GM12873 (cell line): ENCODE results near the gene DEPDC1B.

Experiments used
- CTCF ChIP-seq: IDR thresholded peaks from 2 replicates; pipeline ENCODE4 v1.5.1; 2012; ENCODE audit warnings: low read depth, mild to moderate bottlenecking, moderate library complexity, low read length, control low read depth; ENCODE audit not compliant: insufficient read depth; ENCODE audit errors: missing control alignments

The DEPDC1B gene

GRCh38 chr5:60634051-60634450 lies 65.9 kb downstream of the DEPDC1B start:
- TF ChIP-seq CTCF = no peak

GRCh38 chr5:60633341-60633740 lies 66.6 kb downstream of the DEPDC1B start:
- no peak for TF ChIP-seq CTCF

GRCh38 chr5:60632153-60632552 lies 67.8 kb downstream of the DEPDC1B start:
- TF ChIP-seq CTCF = no peak

- TF ChIP-seq CTCF = no peak
These were observed 69.1 kb downstream of the DEPDC1B start for GRCh38 chr5:60630836-60631235.

GRCh38 chr5:60630179-60630578 lies 69.8 kb downstream of the DEPDC1B start:
- no peak for TF ChIP-seq CTCF

GRCh38 chr5:60613826-60614225 lies 86.1 kb downstream of the DEPDC1B start:
- no peak for TF ChIP-seq CTCF

- no peak for TF ChIP-seq CTCF
These were observed 88.7 kb downstream of the DEPDC1B start for GRCh38 chr5:60611099-60611740.
